ENCODE data around the gene CRADD.

The CRADD gene

DNA sequence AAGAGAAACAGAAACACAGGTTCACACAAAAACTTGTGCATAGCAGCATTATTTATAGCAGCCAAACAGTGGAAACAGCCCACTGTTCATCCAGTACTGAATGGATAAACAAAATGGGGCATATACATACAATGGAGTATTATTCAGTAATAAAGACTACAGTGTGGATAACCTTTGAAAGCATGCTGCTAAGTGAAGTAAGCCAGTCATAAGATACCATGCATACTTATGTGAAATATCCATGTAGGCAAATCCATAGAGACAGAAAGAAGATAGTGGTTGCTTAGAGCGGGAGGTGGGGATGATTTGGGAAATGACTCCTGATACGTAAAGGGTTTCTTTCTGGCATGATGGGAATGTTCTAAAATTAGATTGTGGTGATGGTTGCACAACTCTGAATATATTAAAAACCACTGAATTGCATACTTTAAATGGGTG lies 99.4 kb downstream of the CRADD start:
- no peak overlapping the region for H3K27ac ChIP-seq (ENCODE audit: extremely low read depth, low read depth, low read length)
- CTCF ChIA-PET = no interaction called here
- no peaks in the 10 kb centered on the region for H3K9me3 ChIP-seq (ENCODE audit: control insufficient read depth, insufficient read depth, low read depth, low read length)
- no peaks in the 10 kb centered on the region for H3K36me3 ChIP-seq (ENCODE audit: control insufficient read depth in 2 of 2, insufficient read depth in 1 of 2, low read length in 2 of 2)
- H3K4me1 ChIP-seq (ENCODE audit: control insufficient read depth, insufficient read depth, low read length) = no peaks in the 10 kb centered on the region
- no peak for TF ChIP-seq ZNF521 (tag by site-specific recombination; IDR thresholded peaks at IDR 0.05)
- TF ChIP-seq, protein P1, sequence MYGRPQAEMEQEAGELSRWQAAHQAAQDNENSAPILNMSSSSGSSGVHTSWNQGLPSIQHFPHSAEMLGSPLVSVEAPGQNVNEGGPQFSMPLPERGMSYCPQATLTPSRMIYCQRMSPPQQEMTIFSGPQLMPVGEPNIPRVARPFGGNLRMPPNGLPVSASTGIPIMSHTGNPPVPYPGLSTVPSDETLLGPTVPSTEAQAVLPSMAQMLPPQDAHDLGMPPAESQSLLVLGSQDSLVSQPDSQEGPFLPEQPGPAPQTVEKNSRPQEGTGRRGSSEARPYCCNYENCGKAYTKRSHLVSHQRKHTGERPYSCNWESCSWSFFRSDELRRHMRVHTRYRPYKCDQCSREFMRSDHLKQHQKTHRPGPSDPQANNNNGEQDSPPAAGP (tag by site-specific recombination; IDR thresholded peaks at IDR 0.05) = no peak
- no peak for TF ChIP-seq ZNF623 (tag by site-specific recombination; IDR thresholded peaks at IDR 0.05)
- TF ChIP-seq BCL11B (tag by site-specific recombination; IDR thresholded peaks at IDR 0.05; ENCODE audit: low read depth) = no peak
- no peak for TF ChIP-seq ZNF157 (tag by site-specific recombination; IDR thresholded peaks at IDR 0.05)
- TF ChIP-seq ZNF335 (tag by site-specific recombination; conservative IDR thresholded peaks at IDR 0.05) = no peak
- no peak for TF ChIP-seq ZNF549 (tag by site-specific recombination; IDR thresholded peaks at IDR 0.05)
- TF ChIP-seq ZIC2 (tag by site-specific recombination; IDR thresholded peaks at IDR 0.05) = no peak
- no peak for TF ChIP-seq ZNF121 (tag by site-specific recombination; IDR thresholded peaks at IDR 0.05)
- TF ChIP-seq ZNF112 (tag by site-specific recombination; IDR thresholded peaks at IDR 0.05) = no peak
- TF ChIP-seq, protein P2, sequence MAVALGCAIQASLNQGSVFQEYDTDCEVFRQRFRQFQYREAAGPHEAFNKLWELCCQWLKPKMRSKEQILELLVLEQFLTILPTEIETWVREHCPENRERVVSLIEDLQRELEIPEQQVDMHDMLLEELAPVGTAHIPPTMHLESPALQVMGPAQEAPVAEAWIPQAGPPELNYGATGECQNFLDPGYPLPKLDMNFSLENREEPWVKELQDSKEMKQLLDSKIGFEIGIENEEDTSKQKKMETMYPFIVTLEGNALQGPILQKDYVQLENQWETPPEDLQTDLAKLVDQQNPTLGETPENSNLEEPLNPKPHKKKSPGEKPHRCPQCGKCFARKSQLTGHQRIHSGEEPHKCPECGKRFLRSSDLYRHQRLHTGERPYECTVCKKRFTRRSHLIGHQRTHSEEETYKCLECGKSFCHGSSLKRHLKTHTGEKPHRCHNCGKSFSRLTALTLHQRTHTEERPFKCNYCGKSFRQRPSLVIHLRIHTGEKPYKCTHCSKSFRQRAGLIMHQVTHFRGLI (tag by site-specific recombination; IDR thresholded peaks at IDR 0.05) = no peak
- TF ChIP-seq ZNF548 (tag by site-specific recombination; IDR thresholded peaks at IDR 0.05) = no peak
- no peak for TF ChIP-seq ZNF311 (tag by site-specific recombination; IDR thresholded peaks at IDR 0.05; ENCODE audit: borderline replicate concordance)
- TF ChIP-seq, protein P3, sequence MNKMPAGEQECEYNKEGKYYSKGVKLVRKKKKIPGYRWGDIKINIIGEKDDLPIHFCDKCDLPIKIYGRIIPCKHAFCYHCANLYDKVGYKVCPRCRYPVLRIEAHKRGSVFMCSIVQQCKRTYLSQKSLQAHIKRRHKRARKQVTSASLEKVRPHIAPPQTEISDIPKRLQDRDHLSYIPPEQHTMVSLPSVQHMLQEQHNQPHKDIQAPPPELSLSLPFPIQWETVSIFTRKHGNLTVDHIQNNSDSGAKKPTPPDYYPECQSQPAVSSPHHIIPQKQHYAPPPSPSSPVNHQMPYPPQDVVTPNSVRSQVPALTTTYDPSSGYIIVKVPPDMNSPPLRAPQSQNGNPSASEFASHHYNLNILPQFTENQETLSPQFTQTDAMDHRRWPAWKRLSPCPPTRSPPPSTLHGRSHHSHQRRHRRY (tag by site-specific recombination; IDR thresholded peaks at IDR 0.05) = no peak
- TF ChIP-seq ZNF707 (tag by site-specific recombination; IDR thresholded peaks at IDR 0.05) = no peak
- no peak for TF ChIP-seq YY1 (tag by site-specific recombination; IDR thresholded peaks at IDR 0.05)
- TF ChIP-seq, protein P4, sequence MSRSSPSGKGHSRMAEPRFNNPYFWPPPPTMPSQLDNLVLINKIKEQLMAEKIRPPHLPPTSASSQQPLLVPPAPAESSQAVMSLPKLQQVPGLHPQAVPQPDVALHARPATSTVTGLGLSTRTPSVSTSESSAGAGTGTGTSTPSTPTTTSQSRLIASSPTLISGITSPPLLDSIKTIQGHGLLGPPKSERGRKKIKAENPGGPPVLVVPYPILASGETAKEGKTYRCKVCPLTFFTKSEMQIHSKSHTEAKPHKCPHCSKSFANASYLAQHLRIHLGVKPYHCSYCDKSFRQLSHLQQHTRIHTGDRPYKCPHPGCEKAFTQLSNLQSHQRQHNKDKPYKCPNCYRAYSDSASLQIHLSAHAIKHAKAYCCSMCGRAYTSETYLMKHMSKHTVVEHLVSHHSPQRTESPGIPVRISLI (tag by site-specific recombination; IDR thresholded peaks at IDR 0.05) = no peak
- no peak for TF ChIP-seq ZNF596 (tag by site-specific recombination; IDR thresholded peaks at IDR 0.05)
- H3K4me3 ChIP-seq (ENCODE audit: low read depth, low read length) = no peak overlapping the region
- POLR2A ChIA-PET = no interaction called here

DNA sequence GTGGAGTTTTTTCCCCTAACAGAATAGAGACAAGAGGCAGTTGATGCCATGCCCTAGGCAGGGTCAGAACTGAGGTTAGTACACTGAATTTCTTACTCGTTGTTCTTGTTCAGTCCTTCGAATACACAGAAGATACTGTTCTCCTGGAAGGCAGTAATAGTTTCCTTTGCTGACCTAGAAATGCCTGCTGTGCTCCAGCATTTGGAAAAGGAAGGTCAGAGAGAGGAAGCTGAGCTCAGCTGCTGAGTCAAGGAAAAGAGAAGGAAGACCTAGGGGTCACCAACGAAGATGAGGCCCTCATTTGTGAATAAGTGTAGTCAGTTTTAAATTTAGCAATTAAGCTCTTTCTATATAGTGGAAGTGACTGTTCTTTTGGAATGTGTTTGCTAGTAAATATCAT lies 100.1 kb downstream of the CRADD start:
- Histone ChIP-seq H3K27ac (ENCODE audit: extremely low read depth, low read depth, low read length) (no peak overlapping the region), H3K4me1 (ENCODE audit: control insufficient read depth, insufficient read depth, low read length) (no peaks in the 10 kb centered on the region), H3K36me3 (ENCODE audit: control insufficient read depth in 2 of 2, insufficient read depth in 1 of 2, low read length in 2 of 2) (no peaks in the 10 kb centered on the region), H3K4me3 (ENCODE audit: low read depth, low read length) (no peak overlapping the region), H3K9me3 (ENCODE audit: control insufficient read depth, insufficient read depth, low read depth, low read length) (no peaks in the 10 kb centered on the region)
- POLR2A ChIA-PET = no interaction called here
- CTCF ChIA-PET = interaction anchor here (1.1 kb wide), 1 partner anchor 324 kb away, joined by 5 read pairs; no protein-coding TSS in a partner anchor
- TF ChIP-seq, protein P5, sequence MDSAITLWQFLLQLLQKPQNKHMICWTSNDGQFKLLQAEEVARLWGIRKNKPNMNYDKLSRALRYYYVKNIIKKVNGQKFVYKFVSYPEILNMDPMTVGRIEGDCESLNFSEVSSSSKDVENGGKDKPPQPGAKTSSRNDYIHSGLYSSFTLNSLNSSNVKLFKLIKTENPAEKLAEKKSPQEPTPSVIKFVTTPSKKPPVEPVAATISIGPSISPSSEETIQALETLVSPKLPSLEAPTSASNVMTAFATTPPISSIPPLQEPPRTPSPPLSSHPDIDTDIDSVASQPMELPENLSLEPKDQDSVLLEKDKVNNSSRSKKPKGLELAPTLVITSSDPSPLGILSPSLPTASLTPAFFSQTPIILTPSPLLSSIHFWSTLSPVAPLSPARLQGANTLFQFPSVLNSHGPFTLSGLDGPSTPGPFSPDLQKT (IDR thresholded peaks at IDR 0.05; ENCODE audit: borderline replicate concordance, low read depth, low read length) = no peak
- TF ChIP-seq, protein P6, sequence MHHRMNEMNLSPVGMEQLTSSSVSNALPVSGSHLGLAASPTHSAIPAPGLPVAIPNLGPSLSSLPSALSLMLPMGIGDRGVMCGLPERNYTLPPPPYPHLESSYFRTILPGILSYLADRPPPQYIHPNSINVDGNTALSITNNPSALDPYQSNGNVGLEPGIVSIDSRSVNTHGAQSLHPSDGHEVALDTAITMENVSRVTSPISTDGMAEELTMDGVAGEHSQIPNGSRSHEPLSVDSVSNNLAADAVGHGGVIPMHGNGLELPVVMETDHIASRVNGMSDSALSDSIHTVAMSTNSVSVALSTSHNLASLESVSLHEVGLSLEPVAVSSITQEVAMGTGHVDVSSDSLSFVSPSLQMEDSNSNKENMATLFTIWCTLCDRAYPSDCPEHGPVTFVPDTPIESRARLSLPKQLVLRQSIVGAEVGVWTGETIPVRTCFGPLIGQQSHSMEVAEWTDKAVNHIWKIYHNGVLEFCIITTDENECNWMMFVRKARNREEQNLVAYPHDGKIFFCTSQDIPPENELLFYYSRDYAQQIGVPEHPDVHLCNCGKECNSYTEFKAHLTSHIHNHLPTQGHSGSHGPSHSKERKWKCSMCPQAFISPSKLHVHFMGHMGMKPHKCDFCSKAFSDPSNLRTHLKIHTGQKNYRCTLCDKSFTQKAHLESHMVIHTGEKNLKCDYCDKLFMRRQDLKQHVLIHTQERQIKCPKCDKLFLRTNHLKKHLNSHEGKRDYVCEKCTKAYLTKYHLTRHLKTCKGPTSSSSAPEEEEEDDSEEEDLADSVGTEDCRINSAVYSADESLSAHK (tag by site-specific recombination; IDR thresholded peaks at IDR 0.05) = no peak
- TF ChIP-seq RBAK (tag by site-specific recombination; IDR thresholded peaks at IDR 0.05) (no peak), ZFP69B (tag by site-specific recombination; IDR thresholded peaks at IDR 0.05) (no peak), HOXA7 (CRISPR knock-in tag; IDR thresholded peaks at IDR 0.05; ENCODE audit: borderline replicate concordance) (no peak), ZNF830 (tag by site-specific recombination; IDR thresholded peaks at IDR 0.05; ENCODE audit: low read depth) (no peak)
- TF ChIP-seq, protein P7, sequence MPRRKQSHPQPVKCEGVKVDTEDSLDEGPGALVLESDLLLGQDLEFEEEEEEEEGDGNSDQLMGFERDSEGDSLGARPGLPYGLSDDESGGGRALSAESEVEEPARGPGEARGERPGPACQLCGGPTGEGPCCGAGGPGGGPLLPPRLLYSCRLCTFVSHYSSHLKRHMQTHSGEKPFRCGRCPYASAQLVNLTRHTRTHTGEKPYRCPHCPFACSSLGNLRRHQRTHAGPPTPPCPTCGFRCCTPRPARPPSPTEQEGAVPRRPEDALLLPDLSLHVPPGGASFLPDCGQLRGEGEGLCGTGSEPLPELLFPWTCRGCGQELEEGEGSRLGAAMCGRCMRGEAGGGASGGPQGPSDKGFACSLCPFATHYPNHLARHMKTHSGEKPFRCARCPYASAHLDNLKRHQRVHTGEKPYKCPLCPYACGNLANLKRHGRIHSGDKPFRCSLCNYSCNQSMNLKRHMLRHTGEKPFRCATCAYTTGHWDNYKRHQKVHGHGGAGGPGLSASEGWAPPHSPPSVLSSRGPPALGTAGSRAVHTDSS (tag by site-specific recombination; IDR thresholded peaks at IDR 0.05) = no peak

All from HEK293 (cell line).